Activated T-cell treated with anti-CD3 and anti-CD28 coated beads, Interleukin-2, amount 50 U/mL, for 48 hours (primary cell): ENCODE data around the gene SMG7.
"Not testable (repeated sequence)": the region's sequence is repeated elsewhere in the genome, so short reads cannot be mapped to it uniquely, and the experiment has no call there.

Experiments
- DNase-seq, 2 experiments: peaks; one replicate each; pipeline ENCODE4 v3.0.0-alpha.2; 2020

SMG7 gene

DNA sequence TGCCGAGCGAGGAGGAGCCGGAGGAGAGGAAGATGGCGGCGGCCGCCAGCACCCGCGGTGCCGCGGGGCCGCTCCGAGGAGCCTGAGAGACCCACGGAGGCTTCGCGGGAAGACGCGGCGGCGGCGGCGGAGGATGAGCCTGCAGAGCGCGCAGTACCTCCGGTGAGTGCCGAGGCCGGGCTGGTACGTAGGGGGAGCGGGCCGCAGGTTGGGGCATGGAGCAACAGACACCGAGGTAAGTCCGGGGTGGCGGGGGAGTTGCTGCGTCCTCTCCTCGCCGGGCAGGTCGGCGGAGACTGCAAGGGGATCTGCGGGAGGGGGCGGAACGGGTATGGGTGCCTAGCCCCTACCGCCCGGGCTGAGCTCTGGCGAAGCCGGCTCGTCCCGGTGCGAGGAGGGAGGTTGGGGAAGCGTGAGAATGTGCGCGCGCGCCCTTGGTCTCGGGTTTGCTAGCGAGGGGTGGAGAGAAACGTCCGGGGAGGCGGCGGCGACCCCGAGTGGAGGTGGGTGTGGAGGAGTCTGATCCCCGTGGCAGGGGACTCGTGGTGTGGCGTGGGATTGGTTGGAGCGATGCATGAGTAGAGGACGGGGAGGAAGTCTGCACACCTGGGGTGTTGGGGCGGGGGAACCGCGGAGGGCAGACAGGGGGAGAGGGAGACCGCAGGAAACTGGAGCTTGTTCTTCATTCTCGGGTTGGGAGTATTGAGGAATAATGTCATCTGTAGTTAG is at the start of gene SMG7:
TSS of gene SMG7 (plus strand) at position 12 of the 729 bp plus-strand sequence. CDS start at position 134, 122 bp downstream.
- DNase-seq: no peak

- no peak for DNase-seq
Observed at GRCh38 chr1:183423541-183423940, 48.8 kb upstream of the SMG7 start.

DNA sequence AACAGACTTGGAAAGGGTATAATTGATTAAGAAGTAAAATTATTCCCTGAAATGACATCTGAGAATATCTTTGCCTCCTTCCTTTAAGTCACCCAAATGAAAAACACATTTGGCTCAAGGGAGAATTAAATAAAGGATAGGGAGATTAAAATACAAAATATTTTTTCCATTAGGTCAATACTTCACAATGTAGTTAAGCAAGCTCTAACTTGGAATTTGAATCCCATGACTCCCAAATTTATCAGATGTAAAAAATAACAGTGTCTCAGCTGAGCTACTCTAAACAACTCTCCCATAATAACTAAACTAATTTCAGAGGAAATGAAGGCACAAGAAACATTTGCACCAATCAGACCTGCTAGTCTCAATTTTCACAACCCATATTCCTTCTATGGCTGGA is 47.6 kb upstream of the SMG7 start:
- no peak for DNase-seq

- DNase-seq: not testable (repeated sequence)
Observed at GRCh38 chr1:183427591-183427990, 44.7 kb upstream of the SMG7 start.

- no peak for DNase-seq
Observed at GRCh38 chr1:183431840-183432547, 40.3 kb upstream of the SMG7 start.

- DNase-seq: no peak
Observed at GRCh38 chr1:183432548-183432875, 39.8 kb upstream of the SMG7 start.

DNA sequence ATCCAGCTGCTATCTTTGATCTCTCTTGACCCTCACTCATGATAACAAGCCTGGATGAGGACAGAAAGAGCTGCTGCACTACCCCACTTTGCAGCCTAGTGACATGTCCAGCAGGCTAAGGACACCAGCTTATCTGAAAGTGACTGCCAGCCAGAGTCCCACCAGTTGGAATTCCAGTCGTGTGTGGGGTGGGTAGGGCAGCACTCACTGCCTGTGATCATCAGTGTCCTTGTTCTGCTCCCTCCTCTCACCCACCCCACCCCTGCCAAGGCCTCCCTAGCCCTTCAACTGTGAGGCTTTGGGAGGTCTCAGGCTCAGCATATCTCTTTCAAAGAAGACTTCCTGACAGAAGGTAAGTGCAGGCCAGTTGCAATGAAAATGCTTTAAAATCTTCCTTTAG is 38.6 kb upstream of the SMG7 start:
- no peak for DNase-seq

GRCh38 chr1:183435497-183435896 is 36.8 kb upstream of the SMG7 start:
- DNase-seq: no peak

DNA sequence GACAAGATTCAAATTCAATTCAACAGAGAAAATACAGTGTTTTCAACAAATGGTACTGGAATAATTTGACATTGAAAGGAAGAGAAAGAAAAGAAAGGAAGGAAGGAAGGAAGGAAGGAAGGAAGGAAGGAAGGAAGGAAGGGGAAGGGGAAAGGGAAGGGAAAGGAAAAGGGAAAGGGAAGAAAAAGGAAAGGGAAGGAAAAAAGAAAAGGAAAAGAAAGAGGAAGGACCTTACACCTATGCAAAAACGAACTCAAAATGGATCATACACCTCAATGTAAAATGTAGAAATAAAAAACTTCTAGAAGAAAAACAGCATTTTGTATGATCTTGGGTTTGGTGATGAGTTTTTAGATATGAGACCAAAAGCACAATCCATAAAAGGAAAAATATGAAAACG is 34.2 kb upstream of the SMG7 start:
- DNase-seq: no peak

DNA sequence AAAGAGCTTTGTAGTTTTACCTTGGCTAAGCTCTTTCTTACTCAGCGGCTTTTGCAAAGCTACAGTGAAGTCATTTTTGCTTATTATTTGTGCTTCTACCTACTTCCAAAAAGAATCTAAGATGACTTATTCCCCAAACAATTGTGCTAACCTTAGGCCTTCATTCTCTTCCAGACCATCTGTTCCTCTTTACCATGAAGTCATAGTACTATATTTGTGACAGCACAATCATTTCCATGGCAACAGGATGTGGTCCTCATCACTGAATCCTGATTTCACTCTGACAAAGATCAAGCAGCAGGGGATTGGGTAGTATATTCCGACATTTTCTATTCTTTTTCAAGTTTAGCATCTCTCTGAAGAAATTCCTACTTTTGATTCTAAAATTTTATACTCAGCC is 29.3 kb upstream of the SMG7 start:
- no peak for DNase-seq

- no peak for DNase-seq
Observed at GRCh38 chr1:183443466-183443865, 28.8 kb upstream of the SMG7 start.

- no peak for DNase-seq
Observed at GRCh38 chr1:183444243-183444642, 28.1 kb upstream of the SMG7 start.

- no peak for DNase-seq
Observed at GRCh38 chr1:183449223-183449770, 23.0 kb upstream of the SMG7 start.

- no peak for DNase-seq
Observed at GRCh38 chr1:183450093-183450492, 22.2 kb upstream of the SMG7 start.

GRCh38 chr1:183454377-183454776 is 17.9 kb upstream of the SMG7 start:
- no peak for DNase-seq

GRCh38 chr1:183456826-183457225 is 15.5 kb upstream of the SMG7 start:
- no peak for DNase-seq

DNA sequence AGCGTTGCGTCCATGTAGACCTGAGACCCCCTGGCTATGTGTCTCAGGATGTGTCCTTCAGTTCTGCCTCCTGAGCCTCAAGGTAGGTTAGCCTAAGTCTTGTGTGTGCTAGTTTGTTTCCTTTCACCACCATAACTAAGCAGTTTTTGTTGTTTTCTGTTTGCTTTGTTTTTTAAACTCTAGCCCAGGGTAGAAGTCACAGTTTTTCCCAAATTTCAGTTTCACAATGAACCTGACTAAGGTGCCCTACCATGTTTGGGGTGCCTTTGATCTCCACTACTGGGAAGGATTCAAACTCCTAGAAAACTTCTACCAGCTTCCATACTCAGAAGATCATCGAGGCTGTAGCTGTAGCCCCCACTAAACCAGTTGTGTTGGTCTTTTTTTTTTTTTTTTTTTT is 14.8 kb upstream of the SMG7 start:
- no peak for DNase-seq

DNA sequence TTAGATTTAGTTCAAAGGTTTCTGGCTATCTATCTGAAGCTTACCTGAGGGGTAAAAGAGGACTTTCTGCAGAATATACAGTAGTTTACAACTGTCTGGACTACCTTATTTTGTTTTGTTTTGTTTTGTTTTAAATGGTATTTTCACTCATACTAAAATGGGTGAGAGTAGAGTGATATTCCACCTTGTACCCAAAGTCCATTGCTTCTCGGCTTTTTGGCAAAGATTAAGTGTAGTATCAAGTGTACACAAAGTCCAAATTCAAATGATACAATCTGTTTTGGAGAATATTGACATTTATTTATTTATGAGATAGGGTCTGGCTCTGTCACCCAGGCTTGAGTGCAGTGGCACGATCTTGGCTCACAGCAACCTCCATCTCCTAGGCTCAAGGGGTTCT is 11.7 kb upstream of the SMG7 start:
- DNase-seq: no peak

DNA sequence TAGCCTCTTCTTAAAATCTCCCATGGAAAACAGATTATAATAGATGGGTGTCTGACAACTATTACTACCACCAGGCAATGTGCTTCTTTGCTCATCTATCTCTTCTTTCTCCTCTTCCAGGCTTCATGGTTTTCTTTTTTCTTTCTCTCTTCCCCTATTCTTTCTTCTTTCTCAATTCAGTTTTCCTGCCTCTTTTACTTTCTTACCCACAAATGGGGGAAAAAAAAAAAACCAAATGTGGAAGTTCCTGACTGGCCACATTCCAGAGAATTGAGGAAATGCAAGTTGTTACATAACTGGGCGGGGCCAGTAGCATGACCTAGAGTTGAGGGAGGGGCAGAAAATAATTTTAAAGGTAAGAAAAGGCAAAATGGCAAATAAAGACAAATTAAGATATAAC is 10.9 kb upstream of the SMG7 start:
- DNase-seq: no peak

DNA sequence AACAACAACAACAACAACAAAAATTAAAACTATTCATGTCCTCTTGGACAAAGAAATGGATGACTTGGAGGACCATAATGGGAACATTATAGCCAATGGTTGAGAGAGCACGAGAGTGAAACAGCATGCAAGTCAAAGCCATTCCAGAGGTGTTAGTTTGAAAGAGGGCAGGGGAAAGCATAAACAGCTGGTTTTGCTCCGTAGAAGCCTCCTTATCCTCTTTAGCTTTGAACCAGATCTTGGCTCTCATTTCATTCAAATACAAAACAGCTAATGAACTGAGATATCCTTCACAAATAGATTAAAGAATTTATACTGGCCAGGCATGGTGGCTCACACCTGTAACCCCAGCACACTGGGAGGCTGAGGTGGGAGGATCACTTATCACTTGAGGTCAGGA is 8.7 kb upstream of the SMG7 start:
- no peak for DNase-seq

DNA sequence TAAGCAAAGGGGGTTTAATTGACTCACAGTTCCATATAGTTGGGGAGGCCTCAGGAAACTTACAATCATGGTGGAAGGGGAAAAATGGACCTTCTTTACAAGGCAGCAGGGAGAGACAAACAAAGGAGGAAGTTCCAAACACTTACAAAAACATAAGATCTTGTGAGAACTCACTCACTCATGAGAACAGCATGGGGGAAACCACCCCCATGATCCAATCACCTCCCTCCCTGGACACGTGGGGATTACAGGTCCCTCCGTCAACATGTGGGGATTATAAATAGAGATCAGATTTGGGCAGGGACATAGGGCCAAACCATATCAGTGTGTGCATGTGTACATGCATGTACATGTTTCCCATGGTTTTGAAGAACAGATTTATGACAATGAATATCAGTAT is 5.5 kb upstream of the SMG7 start:
- no peak for DNase-seq

GRCh38 chr1:183467687-183468086 is 4.6 kb upstream of the SMG7 start:
- DNase-seq: no peak

GRCh38 chr1:183470147-183470960 is 1.9 kb upstream of the SMG7 start:
- DNase-seq: peak; percentile 93 to 94
